HG03469 (cell line): ENCODE data around the gene WIZ.
A peak's percentile ranks its signal among the peaks of the same experiment; 100 is the strongest.

ENCODE experiments used
- ATAC-seq: cut with Tn5 transposase; IDR thresholded peaks from one replicate; pipeline ENCODE4 v1.9.1; 2021; ENCODE audit warnings: mild to moderate bottlenecking, moderate library complexity, moderate number of reproducible peaks; ENCODE audit not compliant: unreplicated experiment

WIZ gene

DNA sequence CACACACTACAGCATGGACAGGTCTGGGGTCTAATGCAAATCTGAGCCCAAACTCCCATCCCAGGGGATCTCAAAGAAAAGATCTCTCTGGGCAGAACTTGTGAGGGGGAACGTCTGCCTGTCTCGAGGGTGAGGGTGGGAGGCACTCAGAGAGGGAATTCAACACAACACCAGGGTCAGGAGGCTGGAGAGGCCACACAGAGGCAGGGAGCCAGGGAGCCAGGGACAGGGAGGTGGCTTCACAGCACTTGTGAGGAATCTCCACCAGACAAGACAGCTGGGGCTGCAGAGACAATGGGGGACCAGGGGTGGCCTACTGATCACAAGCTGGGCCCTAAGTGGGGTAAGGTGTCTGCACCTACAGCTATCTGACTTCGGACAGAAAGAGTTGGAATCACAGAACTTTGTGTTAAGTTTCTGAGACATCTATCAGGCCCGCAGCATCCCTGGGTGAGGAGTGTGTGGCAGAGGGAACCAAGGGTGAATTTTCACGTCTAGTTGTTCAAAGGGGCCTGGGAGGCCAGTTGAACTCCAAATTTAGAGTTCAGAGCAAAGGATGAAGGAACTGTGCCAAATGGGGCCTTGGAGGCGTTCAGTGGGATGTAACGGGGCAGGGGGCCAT, 18.2 kb downstream of the WIZ start:
- ATAC-seq: no peak

DNA sequence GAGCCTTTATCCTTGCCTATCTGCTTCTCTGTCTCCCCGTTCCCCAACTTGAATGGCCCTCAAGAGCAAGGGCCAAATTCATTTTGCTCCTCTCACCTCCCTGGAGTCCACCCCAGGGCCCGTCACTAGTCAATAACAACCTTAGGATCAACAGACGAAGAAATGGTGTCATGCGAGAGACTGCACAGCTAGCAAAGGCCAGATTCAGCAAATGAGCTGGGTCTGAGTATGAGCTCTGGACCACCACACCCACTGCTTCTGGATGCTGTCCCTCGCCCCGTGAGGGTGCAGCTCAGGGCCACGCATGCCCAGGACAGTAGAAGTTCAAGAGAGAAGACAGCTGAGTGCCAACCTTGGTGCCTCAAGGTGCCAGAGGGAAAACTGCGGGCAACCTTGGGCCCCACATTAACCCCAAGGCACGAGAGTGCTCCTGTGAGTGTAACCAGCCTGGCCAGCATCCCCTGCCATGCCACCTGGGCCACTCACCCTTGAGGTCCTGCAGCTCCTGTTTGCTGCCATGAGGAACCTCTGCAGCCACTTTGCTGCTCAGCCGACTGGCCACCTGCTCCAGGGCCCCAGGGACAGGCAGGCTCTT, 19.1 kb downstream of the WIZ start:
- ATAC-seq: no peak

DNA sequence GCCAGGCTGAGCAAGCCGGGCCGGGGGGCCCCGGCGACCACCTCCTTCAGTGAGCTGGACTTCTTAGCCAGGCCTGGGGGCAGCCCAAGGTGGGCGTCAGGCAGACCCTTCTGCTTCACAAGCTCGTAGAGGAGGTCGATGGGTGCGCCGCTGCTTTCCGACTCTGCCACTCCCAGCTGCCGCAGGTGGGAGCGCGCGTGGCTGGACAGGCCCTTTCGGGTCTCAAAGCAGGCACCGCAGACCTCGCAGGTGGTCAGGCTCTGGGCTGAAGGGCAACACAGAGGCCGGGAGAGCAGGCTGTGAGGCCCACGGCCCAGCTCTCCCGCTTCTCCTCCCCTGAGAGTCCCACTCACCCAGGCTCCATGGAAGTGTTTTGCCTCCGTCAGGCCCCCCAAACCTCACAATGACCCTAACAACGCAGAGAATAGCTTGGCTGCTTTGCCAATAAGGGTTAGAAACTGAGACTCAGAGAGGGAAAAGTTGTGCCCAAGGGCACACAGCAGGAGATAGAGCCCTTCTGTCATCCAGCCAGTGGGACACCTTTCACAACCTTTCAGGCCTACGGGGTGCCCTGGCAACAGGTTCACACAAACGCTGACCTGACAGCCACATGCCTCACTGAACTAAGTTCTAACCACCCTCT, 19.8 kb downstream of the WIZ start:
- ATAC-seq: no peak

DNA sequence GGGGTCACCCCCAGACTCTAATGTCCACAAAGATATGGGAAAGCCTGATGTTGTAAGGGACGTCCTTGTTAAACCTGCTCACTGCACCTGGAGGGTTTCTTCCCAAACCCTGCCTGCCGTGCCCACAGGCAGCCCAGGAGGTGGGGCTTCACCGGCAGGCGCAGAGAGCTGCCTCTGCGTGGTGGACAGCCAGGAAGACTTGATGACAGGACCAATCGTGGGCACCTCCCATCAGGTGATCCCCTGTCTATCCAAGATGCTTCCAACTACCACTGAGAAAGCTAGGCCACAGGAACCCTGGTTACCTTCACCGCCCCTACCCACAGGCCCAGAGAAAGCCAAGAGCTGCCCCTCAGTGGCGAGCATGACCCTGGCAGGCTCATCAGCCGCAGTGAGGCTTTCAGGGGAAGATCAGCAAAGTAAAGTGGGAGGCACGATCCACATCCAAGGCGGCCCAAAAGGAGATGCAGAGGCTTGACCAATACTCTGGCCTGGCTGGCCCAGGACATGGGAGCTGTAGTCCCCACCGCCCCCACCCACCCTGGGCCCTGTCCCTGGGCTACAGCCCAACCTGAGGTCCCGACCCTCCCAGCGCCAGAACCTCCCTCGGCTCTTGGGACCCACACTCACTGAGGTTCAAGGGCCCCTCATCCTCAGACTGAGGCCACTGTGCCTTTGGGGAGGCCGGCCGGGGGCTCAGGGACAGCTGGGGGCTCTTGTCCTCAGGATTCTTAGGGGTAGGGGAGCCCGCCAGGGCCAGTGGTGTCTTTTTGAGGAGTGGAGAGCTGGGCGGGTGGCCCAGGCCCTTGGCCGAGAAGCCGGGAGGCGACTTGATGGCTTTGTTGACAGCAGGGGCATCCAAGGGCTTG, 20.6 kb downstream of the WIZ start:
- no peak for ATAC-seq

DNA sequence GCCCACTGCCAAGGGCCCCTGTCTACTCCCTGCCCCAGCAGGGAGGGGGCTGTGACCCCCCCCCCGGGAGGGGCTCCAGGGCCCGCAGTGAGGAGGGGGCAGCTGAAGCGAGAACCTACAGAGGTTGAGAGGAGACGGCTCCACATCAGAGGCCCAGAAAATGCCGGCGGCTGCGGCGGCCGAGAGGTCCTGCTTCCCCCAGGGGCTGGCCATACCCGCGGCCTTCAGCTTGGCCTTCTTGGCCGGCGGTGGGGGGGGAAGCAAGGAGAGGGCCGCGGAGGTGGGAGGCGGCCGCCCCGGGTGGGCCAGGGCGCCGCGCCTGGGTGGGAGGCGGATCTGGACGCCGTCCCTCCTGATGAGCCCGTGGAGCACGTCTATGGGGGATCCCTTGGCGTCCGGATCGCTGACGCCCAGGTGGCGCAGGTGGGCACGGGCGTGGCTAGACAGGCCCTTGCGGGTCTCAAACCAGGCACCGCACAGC, 21.7 kb downstream of the WIZ start:
- ATAC-seq: no peak

DNA sequence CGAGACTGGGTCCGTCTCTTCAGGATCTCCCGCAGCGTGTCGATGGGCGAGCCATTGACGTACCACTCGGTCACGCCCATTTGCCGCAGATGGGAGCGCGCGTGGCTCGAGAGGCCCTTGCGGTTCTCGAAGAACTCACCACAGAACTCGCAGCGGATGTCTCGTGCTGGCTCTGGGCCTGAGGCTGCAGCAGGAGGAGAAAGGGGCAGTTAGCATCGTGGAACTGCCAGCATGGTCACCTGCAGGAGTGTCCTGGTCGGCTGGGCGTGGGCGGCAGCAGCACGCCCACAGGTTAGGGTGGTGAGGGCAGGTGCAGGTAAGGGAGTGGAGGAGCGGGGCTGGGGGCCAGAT, 22.4 kb downstream of the WIZ start:
- ATAC-seq: no peak

DNA sequence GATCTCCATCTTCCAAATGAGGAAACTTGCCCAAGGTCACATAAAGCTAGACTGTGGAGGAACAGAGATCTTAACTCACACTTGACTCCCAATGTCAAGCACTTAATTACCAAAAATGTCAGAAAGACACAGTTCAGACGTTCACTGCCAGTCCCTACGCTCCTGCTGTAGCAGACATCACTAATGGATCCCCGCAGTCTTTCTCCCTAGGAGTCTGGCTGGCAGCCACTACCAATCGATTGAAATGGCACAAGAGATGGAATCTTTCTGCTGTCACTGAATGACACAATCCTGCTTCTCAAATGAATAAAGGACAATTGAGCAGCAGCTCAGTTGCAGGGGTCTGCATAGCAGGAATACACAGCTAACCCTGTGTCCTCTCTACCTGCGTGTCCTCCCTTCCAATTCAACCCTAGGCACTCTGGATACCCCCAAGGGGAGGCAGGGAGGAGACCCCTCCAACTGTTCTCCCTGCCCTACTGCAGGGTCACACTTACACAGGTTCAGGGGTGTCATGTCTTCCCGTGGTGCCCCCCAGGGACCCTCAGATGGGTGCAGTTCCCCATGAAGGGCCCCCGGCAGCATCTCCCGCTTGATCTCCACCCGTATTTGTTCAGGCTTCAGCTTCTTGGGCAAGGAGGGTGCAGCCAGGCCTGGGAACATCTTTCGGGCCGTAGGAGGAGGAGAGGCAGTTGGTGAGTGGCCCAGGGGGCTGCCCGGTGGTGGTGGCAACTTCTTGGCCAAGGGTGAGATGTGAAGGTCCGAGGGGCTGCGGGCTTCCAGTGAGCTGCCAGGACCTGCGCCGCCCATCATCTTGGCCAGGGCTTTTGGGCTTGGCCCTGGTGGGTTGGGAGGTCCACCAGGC, 23.0 kb downstream of the WIZ start:
- ATAC-seq: no peak

DNA sequence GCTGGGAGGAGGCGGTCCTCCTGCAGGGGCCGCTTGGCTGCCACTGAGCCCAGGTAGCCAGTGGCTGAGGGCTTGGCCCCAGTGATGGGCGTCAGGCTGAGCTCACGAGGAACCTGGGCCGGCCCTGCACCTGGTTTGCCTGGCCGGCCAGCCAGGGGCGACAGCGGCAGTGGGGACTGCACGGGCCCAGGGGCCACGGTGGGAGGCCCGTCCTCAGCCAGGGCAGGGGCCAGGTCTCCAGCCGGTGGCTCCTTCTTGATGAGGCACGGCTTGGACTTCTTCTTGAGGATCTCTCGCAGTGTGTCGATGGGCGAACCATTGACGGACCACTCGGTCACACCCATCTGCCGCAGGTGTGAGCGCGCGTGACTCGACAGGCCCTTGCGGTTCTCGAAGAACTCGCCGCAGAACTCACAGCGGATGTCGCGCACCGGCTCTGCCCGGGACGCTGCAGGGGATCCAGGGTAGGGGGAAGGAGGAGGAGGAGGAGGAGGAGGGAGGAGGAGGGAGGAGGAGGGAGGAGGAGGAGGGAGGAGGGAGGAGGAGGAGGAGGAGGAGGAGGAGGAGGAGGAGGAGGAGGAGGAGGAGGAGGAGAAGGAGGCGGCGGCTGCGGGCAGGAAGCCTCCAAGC, 24.3 kb downstream of the WIZ start:
- no peak for ATAC-seq

DNA sequence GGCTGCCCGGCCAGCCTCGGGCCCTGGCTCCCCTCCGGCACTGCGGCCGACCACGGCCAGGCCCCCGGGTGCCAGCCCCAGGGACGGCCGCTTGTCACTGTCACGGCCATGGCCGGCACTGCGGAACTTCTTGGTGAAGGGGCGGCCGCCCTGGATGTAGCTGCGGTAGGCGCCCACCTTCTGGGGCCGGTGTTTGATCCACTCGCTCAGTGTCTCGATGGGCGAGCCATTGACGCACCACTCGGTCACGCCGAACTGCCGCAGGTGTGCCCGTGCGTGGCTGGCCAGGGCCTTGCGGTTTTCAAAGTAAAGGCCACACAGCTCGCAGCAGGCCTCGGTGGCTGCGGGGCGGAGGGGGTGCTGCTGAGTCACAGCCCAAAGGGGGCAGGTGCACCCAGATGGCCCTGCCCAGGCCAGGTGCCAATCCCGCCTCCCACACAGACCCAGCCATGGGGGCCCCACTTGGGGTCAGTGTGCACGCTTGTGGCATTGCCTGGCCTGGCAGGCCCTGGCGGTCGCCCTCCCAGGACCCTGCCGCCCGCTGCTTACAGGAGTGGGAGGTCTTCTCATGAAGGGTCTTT, 25.0 kb downstream of the WIZ start:
- no peak for ATAC-seq

DNA sequence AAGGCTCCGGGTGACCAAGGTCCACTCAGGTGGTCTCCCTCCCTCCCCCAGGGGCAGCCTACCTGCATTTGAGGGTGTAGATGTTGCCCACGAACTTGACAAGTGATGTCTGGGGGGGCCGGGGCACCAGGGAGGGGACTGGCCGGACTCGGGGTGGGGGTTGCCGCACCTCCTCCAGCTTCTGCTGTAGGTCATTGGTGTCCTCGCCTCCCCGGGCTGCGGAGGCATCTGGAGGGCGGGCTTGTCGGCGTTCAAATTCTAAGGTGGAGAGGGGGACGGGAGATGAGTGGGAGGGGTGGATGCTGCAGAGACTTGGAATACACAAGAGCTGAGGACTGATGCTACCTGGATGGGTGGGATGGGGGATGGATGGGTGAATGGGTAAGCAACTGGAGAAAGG, 25.6 kb downstream of the WIZ start:
- no peak for ATAC-seq

DNA sequence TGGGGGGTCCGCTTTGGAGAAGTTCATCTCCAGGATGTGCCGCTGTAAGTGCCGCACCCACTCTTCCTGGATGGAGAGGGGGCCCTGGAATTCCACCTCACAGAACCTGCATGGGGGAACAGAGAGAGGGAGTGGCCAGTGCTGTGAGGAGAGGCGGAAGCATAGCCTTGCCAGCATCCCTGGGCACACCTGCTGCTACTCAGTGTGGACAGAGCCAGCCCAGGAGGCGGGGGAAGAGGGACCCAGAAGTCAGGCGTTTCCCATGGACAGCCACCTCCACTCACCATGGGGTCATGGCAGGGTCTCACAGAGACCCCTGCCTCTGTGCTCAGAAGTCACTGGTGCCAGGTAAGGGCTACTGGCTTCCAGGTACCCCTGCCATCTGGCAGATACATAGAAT, 26.6 kb downstream of the WIZ start:
- no peak for ATAC-seq

DNA sequence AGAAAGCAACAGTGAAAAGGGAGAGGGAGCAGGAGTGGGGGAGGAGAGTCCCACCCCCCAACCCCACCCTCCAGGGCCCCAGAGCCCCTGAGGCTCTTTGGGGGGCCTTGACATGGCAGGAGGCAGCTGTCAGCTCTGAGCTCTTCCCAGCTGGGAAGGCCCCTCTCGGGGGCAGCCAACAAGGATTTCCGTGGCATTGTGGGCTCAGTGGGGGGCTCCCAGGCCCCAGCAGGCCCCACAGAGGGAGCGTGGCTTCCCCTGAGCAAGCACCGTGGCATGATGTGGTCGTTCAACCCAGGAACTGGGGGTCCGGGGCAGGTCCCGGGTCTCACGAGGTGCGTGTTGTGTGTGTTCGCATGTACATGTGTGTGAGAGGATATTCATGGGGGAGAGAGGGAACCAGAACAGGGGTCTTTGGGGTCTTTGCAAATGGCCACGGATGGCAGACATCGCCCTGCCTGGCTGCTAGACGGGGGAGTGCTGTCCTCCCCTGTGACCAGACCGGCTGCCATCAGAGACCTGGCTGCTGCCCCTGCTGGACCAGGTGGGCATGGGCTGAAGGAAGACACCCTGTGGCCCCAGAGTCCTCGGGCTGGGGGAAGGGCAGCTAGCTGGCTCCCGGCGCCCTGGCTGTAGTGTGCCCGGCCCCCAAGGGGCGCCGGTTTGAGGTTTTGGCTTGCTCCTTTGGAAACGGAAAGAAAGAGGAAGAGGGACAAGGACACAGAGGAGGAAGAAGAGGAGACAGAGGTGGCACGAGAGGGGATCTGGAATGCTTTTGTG, 27.3 kb downstream of the WIZ start:
- no peak for ATAC-seq

DNA sequence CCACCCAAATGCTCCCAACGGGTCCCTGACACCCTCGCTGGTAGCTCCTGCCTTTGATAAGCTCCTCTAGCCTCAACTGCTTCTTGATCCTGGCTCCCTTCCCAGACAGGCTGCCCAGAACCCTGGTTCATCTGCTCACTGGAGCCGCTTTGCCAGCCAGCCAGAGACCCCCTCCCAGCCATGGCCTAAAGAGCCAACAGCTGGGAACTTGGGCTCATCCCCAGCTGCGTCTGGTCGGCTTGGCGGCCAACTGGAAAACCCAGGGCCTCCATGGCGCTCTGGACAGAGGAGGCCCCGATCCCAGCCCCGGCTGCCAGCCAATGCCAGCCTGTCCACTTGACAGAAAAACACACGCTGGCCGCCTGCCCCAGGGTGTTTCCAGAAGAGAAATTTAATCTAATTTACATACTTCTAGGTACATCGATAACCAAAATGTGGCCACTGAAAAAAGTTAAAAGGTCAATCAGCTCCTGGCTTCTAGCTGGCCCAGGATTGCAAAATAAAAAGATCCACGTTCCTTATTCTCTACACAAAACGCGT, 28.0 kb downstream of the WIZ start:
- ATAC-seq: no peak

DNA sequence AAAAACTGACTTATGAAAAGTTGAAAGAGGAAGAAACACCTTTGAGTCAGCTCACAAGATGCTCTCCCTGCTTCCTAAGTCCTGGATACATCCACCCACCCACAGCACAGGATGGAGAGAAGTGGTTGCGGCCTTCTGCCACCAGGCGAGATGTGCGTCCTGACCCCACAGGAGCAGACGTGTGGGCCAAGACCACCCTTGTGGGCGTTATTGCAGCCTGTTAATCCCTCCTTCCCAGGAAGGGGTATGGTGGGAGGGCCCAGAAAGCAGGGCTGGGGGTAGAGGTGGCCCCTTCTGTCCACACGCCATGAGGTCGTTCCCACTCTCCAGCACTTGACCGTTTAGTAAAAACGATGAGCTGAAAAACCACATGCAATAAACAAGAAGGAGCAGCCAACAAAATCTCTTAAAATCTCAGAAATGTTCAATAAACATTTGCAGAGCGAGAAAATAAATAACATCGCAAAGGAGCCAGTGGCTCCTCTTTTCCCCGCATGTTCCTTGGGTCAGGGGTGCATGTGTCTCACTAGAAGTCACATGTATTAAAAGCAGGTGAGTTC, 28.5 kb downstream of the WIZ start:
- no peak for ATAC-seq

DNA sequence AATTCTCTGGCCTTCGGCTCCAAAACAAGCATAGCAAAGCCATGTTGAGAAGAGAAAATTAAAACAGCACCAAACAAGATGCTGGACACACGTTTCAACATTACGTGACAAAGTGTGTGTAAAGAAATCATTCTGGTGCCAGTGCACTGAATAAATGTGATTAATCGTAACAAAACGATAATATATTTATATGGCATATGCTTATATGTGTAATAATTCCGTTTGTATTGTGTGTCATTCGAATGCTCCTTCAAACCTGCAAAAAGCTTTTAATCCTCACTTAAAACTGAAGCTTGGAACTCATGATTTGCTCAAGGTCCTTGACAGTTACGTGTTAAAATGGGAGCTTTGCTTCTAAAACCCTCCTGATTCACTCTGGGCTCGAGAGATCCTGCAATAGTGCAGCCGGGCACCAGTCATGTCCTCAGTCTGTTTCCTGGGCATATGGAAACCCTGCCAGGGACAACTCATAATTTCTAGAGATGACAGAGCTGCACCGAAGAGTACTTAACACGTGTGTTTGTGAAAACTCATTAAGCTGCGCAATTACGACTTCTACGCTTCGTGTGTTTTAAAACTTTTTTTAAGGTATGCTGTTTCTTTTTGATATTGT, 30.2 kb downstream of the WIZ start:
- ATAC-seq: no peak

DNA sequence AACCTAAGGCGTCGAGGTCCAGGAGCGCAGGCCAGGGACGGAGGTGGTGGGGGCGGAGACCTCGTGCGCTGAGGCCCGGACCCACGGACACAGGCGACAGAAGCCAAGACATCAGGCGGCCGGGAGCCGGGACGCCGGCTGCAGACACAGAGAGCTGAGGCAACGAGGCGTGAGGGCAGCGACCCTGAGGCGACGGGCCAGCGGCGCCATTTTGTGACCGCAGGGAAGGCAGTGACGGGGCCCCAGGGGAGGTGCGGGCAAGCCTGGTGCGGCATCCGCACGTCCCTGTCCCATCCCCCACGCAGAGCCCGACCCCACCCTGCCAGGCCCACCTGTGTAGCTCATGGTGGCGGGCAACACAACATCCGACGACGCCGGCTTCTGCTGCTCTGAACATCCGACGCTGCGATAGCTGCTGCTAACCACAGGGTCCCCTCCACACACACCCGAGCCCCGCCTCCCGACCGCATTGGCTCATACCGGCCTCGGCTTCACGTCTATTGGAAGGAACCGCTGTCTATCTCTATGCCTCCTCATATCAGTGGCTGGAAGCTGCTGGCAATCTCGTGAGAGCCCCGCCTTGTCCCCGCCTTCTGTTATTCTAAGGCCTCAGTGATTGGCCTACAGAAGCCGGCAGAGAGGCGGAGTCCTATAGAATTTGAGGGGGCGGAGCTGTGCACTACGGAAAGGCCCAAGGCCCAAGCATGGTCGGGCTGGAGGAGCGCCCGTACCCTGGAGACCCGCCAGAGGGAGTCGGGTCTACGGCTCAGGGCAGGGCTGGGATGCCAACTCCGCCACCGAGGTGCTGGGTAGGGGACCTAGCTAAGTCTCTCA, 31.0 kb downstream of the WIZ start, which contains the start of gene AKAP8L:
AKAP8L (minus strand) TSS at position 410 of the 834 bp plus-strand sequence; CDS start at position 345, 65 bp downstream.
- peak; percentile 77 for ATAC-seq

DNA sequence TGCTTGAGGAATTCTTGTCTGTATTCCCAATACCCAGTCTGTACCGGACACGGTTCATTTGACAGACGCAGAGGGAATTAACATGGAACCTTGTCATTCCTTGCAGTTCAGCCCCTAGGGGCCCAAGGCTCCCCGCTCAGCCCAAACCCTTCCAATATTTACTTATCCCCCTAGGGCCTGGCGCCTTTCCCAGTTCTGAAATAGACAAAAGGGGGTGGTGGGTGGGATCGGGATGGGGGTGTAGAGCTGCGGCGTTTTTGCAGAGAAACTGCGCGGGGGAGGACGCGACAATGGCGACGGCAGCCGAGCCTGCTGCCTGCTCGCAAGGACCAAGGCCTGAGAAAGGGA, 31.6 kb downstream of the WIZ start:
- no peak for ATAC-seq
